SK-N-MC (cell line): ENCODE data around the gene ANO2.

ENCODE experiments used
- DNase-seq: peaks from one replicate; pipeline ENCODE4 v3.0.0-alpha.2; 2011; ENCODE audit warnings: low read depth, low spot score
- H3K27ac ChIP-seq: fragments of 200-600 bp; sonication (generic); 2 replicates; pipeline ENCODE4 v1.5.1; 2016; ENCODE audit warnings: mixed run types
- H3K36me3 ChIP-seq: fragments of 200-600 bp; sonication (generic); 2 replicates; pipeline ENCODE4 v1.6.1; 2017; ENCODE audit warnings: antibody characterized with exemption, low read length, mixed read lengths; ENCODE audit not compliant: insufficient read depth
- H3K4me3 ChIP-seq: fragments of 200-600 bp; sonication (generic); 2 replicates; pipeline ENCODE4 v1.5.1; 2016
- H3K9ac ChIP-seq: fragments of 200-600 bp; sonication (generic); 2 replicates; pipeline ENCODE4 v1.8.0; 2017; ENCODE audit warnings: mixed run types, mixed read lengths; ENCODE audit not compliant: insufficient read length
- H3K9me3 ChIP-seq: fragments of 200-600 bp; sonication (generic); 2 replicates; pipeline ENCODE4 v1.6.1; 2017; ENCODE audit warnings: low read depth, mild to moderate bottlenecking, antibody characterized with exemption, low read length, moderate library complexity, mixed read lengths
- EZH2 ChIP-seq: fragments of 200-600 bp; sonication (generic); IDR thresholded peaks from one replicate; pipeline ENCODE4 v1.6.1; 2017; ENCODE audit warnings: antibody characterized with exemption
- FOXP2 ChIP-seq: optimal IDR thresholded peaks from 2 replicates; pipeline ENCODE3; 2011; ENCODE audit warnings: mild to moderate bottlenecking, moderate library complexity; ENCODE audit not compliant: insufficient read depth; ENCODE audit errors: extremely low read length, control extremely low read depth
- POLR2AphosphoS5 ChIP-seq: IDR thresholded peaks from 2 replicates; pipeline ENCODE4 v1.6.1; 2012; ENCODE audit warnings: mild to moderate bottlenecking, low read depth, low read length, borderline replicate concordance

The ANO2 gene

GRCh38 chr12:5723071-5723470, 222.0 kb downstream of the ANO2 start:
- no peak for DNase-seq
- no peak for TF ChIP-seq EZH2
- TF ChIP-seq POLR2AphosphoS5, result no peak
- no peak for TF ChIP-seq FOXP2
- Histone ChIP-seq H3K36me3 (no peaks in the 10 kb centered on the region), H3K4me3 (no peak overlapping the region), H3K9me3 (no peaks in the 10 kb centered on the region), H3K27ac (no peak overlapping the region), H3K9ac (no peak overlapping the region)

- H3K27ac ChIP-seq, result no peak overlapping the region
- no peak for TF ChIP-seq EZH2
- TF ChIP-seq FOXP2, result no peak
- no peak for TF ChIP-seq POLR2AphosphoS5
These were observed 224.6 kb downstream of the ANO2 start for GRCh38 chr12:5720381-5721005.

GRCh38 chr12:5718680-5719079, 226.4 kb downstream of the ANO2 start:
- H3K27ac ChIP-seq, result no peak overlapping the region
- TF ChIP-seq FOXP2 (no peak), POLR2AphosphoS5 (no peak), EZH2 (no peak)
- no peak for DNase-seq
- no peak overlapping the region for H3K9ac ChIP-seq
- H3K4me3 ChIP-seq, result no peak overlapping the region
- no peaks in the 10 kb centered on the region for H3K9me3 ChIP-seq
- H3K36me3 ChIP-seq, result no peaks in the 10 kb centered on the region

More at GRCh38 chr12:5720381-5721005, 224.6 kb downstream of the ANO2 start:
- DNase-seq, result no peak
- H3K4me3 ChIP-seq, result no peak overlapping the region
- no peaks in the 10 kb centered on the region for H3K36me3 ChIP-seq
- H3K9me3 ChIP-seq, result no peaks in the 10 kb centered on the region
- no peak overlapping the region for H3K9ac ChIP-seq

GRCh38 chr12:5718073-5718472, 227.0 kb downstream of the ANO2 start:
- DNase-seq, result no peak
- TF ChIP-seq POLR2AphosphoS5 (no peak), FOXP2 (no peak), EZH2 (no peak)
- no peak overlapping the region for H3K9ac ChIP-seq
- no peaks in the 10 kb centered on the region for H3K9me3 ChIP-seq
- no peak overlapping the region for H3K27ac ChIP-seq
- no peak overlapping the region for H3K4me3 ChIP-seq
- H3K36me3 ChIP-seq, result no peaks in the 10 kb centered on the region

- Histone ChIP-seq H3K4me3 (no peak overlapping the region), H3K36me3 (no peaks in the 10 kb centered on the region), H3K9me3 (no peaks in the 10 kb centered on the region), H3K27ac (no peak overlapping the region), H3K9ac (no peak overlapping the region)
- DNase-seq, result no peak
- no peak for TF ChIP-seq FOXP2
These were observed 228.1 kb downstream of the ANO2 start for GRCh38 chr12:5716976-5717375.

- no peak overlapping the region for H3K27ac ChIP-seq
- no peak overlapping the region for H3K9ac ChIP-seq
- no peak overlapping the region for H3K4me3 ChIP-seq
- TF ChIP-seq EZH2 (no peak), POLR2AphosphoS5 (no peak), FOXP2 (no peak)
- H3K36me3 ChIP-seq, result no peaks in the 10 kb centered on the region
- H3K9me3 ChIP-seq, result no peaks in the 10 kb centered on the region
- DNase-seq, result no peak
These were observed 228.9 kb downstream of the ANO2 start for GRCh38 chr12:5716201-5716600.

GRCh38 chr12:5715021-5715420, 230.0 kb downstream of the ANO2 start:
- H3K27ac ChIP-seq, result no peak overlapping the region
- H3K9me3 ChIP-seq, result no peaks in the 10 kb centered on the region
- no peak for DNase-seq
- H3K4me3 ChIP-seq, result no peak overlapping the region
- TF ChIP-seq FOXP2 (no peak), POLR2AphosphoS5 (no peak)
- no peak overlapping the region for H3K9ac ChIP-seq
- H3K36me3 ChIP-seq, result no peaks in the 10 kb centered on the region

- H3K9ac ChIP-seq, result no peak overlapping the region
- DNase-seq, result no peak
- TF ChIP-seq FOXP2, result no peak
- no peak for TF ChIP-seq EZH2
- TF ChIP-seq POLR2AphosphoS5, result no peak
- H3K27ac ChIP-seq, result no peak overlapping the region
- no peaks in the 10 kb centered on the region for H3K9me3 ChIP-seq
- H3K36me3 ChIP-seq, result no peaks in the 10 kb centered on the region
- H3K4me3 ChIP-seq, result no peak overlapping the region
These were observed 231.4 kb downstream of the ANO2 start for GRCh38 chr12:5713599-5714081.

GRCh38 chr12:5710260-5710878, 234.7 kb downstream of the ANO2 start:
- H3K4me3 ChIP-seq, result no peak overlapping the region
- H3K9me3 ChIP-seq, result no peaks in the 10 kb centered on the region
- no peak overlapping the region for H3K9ac ChIP-seq
- H3K36me3 ChIP-seq, result no peaks in the 10 kb centered on the region
- DNase-seq, result no peak
- no peak overlapping the region for H3K27ac ChIP-seq
- no peak for TF ChIP-seq EZH2
